Left ventricle myocardium inferior (tissue), 1 donor: ENCODE results near the gene SDCBP2. TPM values are rescaled to one million over a fixed set of nuclear protein-coding genes. Genes with fewer than 3 reads are reported as not detected.

Source experiments
- DNase-seq: peaks from one replicate; pipeline ENCODE4 v3.0.0-alpha.2; 2020
- H3K27ac ChIP-seq: fragments of 200-600 bp; replicated peaks from 2 replicates; pipeline ENCODE4 v1.8.0; 2021
- H3K27me3 ChIP-seq: fragments of 200-600 bp; 2 replicates; pipeline ENCODE4 v1.8.0; 2021; ENCODE audit warnings: low read depth
- H3K36me3 ChIP-seq: fragments of 200-600 bp; 2 replicates; pipeline ENCODE4 v1.8.0; 2021
- H3K4me1 ChIP-seq: fragments of 200-600 bp; 2 replicates; pipeline ENCODE4 v1.8.0; 2021
- H3K4me3 ChIP-seq: fragments of 200-600 bp; 2 replicates; pipeline ENCODE4 v1.8.0; 2021; ENCODE audit warnings: mild to moderate bottlenecking, moderate library complexity
- H3K9me3 ChIP-seq: fragments of 200-600 bp; replicated peaks from 2 replicates; pipeline ENCODE4 v1.8.0; 2021
- CTCF ChIP-seq: fragments of 200-600 bp; IDR thresholded peaks from 2 replicates; pipeline ENCODE4 v1.8.0; 2021; ENCODE audit warnings: antibody characterized with exemption, mild to moderate bottlenecking, borderline replicate concordance
- intact Hi-C: fragments of 100-400 bp; cut with micrococcal nuclease; formaldehyde crosslinking; loops from one replicate; pipeline ENCODE4 v1.11.0; 2022
- total RNA-seq: library from RNA; stranded (reverse); fragmentation: NEBNext Ultra II Directional; extraction: Animal tissue kit (Norgen Biotek cat#: 25700); gene quantifications from one replicate; pipeline ENCODE4 v1.2.1, GENCODE V29; 2021
- donor health status: DM: no; HTN: yes; CAD: no; lungs with severe emphysema.

Gene SDCBP2
- total RNA-seq, 1 donor from 2014 or later = 2.2 TPM

- intact Hi-C loops = no loop called here
Observed at GRCh38 chr20:1320016-1320415, 8.9 kb downstream of the SDCBP2 start.

GRCh38 chr20:1319462-1319861, 9.5 kb downstream of the SDCBP2 start:
- intact Hi-C loops = no loop called here
- no peak overlapping the region for H3K27ac ChIP-seq

More at GRCh38 chr20:1320016-1320415, 8.9 kb downstream of the SDCBP2 start:
- H3K4me1 ChIP-seq = peaks cover 51% of the 10 kb centered on the region
- no peaks in the 10 kb centered on the region for H3K9me3 ChIP-seq
- H3K4me3 ChIP-seq = no peak overlapping the region
- DNase-seq = no peak
- TF ChIP-seq CTCF = no peak
- H3K36me3 ChIP-seq = no peaks in the 10 kb centered on the region
- no peaks in the 10 kb centered on the region for H3K27me3 ChIP-seq
- no peak overlapping the region for H3K27ac ChIP-seq

GRCh38 chr20:1319051-1319450, 9.9 kb downstream of the SDCBP2 start:
- intact Hi-C loops = no loop called here

More at GRCh38 chr20:1319462-1319861, 9.5 kb downstream of the SDCBP2 start:
- Histone ChIP-seq H3K36me3 (no peaks in the 10 kb centered on the region), H3K27me3 (no peaks in the 10 kb centered on the region), H3K4me1 (peaks cover 46% of the 10 kb centered on the region), H3K9me3 (no peaks in the 10 kb centered on the region), H3K4me3 (no peak overlapping the region)
- no peak for TF ChIP-seq CTCF
- no peak for DNase-seq

GRCh38 chr20:1317545-1318255, 11.2 kb downstream of the SDCBP2 start:
- H3K4me3 ChIP-seq = no peak overlapping the region
- H3K27me3 ChIP-seq = no peaks in the 10 kb centered on the region
- intact Hi-C loops = no loop called here
- peaks cover 40% of the 10 kb centered on the region for H3K4me1 ChIP-seq
- no peak for TF ChIP-seq CTCF
- no peak overlapping the region for H3K27ac ChIP-seq
- H3K36me3 ChIP-seq = no peaks in the 10 kb centered on the region
- H3K9me3 ChIP-seq = no peaks in the 10 kb centered on the region
- no peak for DNase-seq

More at GRCh38 chr20:1319051-1319450, 9.9 kb downstream of the SDCBP2 start:
- H3K27ac ChIP-seq = no peak overlapping the region
- H3K27me3 ChIP-seq = no peaks in the 10 kb centered on the region
- no peak overlapping the region for H3K4me3 ChIP-seq
- H3K36me3 ChIP-seq = no peaks in the 10 kb centered on the region
- H3K9me3 ChIP-seq = no peaks in the 10 kb centered on the region
- no peak for TF ChIP-seq CTCF
- H3K4me1 ChIP-seq = peaks cover 43% of the 10 kb centered on the region
- DNase-seq = no peak

- Histone ChIP-seq H3K9me3 (no peaks in the 10 kb centered on the region), H3K4me3 (no peak overlapping the region), H3K36me3 (no peaks in the 10 kb centered on the region), H3K27ac (no peak overlapping the region), H3K27me3 (no peaks in the 10 kb centered on the region), H3K4me1 (peaks cover 21% of the 10 kb centered on the region)
- TF ChIP-seq CTCF = no peak
- DNase-seq = no peak
- intact Hi-C loops = no loop called here
Observed at GRCh38 chr20:1315804-1316203, 13.1 kb downstream of the SDCBP2 start.
